ENCODE data around the gene CACNB2.

The CACNB2 gene

DNA sequence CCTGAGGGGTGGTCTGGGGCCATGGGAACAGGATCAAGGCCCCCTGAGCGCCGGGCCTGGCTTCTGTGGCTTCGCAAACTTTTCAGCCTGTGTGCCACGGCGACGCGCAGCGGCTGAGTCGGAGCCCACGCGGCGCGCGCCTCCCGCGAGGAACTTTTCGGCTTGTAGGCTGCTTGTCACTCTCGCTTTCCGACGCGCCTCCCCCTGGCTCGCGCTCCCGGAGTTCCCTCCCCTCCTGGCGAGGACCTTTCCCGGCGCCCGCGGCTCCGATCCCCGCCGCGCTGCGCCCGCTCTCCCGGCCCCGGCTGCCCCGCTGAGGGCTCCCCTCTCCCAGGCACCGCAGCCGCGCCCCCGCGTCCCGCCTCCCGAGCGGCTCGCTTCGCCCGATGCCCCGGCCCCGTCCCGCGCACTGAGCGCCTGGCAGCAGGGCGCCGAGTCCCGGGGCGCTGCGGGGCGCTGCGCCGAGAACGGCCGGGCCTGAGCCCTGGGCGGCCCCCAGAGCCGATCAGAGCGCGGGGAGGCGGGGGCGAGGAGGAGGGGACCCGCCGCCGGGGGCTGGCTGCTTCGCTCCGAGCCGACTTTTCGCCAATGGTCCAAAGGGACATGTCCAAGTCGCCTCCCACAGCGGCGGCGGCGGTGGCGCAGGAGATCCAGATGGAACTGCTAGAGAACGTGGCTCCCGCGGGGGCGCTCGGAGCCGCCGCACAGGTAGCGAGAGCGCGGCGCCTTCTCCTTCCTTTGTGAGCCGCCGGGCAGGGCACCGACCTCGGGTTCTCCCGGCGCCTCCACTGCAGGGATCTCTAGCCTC, at the start of gene CACNB2:
Gene CACNB2, plus strand, starts transcription at position 276 of the 808 bp plus-strand sequence.
- DNase-seq: no peak

GRCh38 chr10:18094332-18094731, 45.9 kb upstream of the CACNB2 start:
- no peak for DNase-seq

DNA sequence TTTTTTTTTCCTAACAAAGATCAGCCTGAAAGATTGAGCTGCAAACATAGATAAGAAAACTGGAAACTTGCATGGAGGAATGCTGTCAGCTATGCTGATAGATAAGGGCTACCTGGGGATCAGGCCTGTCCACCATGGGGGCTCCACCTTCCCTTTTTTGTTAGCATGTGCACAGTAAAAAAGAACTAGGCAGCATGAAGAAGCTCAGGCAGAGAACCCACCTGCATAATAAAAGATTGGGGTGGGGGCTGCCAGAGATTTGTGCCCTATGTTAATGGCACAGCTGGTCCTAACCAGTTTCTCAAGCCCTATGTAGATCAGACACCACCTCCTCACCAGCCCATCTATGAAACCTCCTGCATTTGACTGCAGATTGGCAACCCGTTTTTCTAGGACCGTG, 45.4 kb upstream of the CACNB2 start:
- DNase-seq: no peak

DNA sequence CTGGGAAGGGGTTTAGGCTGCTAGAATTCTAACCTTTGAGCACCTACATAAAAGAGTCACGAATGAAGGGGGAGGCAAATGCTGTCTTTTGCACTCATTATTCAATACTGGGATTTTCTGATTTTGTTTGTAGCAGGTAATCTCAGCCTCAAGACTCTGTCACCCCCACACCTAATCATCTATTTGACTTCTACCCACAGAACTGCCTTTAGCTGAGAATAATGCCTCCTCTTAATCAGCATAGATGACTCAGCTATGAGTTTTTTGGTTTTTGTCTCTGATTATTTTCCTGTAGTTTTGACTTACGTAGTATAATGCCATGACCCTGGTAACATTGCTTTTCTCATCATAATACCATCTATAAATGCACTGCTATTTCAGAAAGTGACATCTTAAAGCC, 42.7 kb upstream of the CACNB2 start:
- no peak for DNase-seq

DNA sequence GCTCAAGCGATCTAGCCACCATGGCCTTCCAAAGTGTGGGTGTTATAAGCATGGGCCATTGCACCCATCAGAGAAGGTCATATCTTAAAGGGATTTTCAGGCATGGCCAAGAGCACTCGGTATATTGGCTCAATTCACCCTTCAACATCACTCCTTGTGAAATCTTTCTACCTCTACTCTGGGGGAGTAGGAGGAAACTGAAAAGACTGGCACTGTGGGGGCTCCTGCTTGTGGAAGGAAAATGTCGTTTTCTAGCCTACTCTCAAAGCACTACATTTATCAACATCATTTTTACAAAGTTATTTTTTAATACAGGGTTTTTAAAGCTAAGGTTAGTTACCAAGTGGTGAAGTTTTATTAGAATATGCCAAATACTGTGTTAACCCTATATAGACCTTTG, 42.0 kb upstream of the CACNB2 start:
- no peak for DNase-seq

GRCh38 chr10:18099415-18099814, 40.8 kb upstream of the CACNB2 start:
- no peak for DNase-seq

DNA sequence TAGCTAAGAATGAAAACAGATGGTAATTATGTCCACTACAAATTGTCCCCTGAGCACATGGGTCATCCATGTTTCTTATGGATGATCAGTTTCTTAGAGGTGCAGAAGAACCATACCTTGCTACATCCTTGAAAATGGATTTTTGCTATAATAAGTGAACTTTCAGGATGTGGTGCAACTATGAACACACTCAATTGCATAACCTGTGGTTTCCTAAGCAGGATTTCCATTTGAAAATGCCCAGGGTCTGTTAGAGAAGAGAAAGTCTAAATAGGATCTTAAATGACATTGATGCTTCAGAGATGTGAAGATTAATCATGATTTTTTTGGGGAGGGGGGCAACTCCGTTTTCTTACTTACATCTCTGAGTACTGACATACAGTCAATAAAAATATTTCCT, 39.6 kb upstream of the CACNB2 start:
- no peak for DNase-seq

DNA sequence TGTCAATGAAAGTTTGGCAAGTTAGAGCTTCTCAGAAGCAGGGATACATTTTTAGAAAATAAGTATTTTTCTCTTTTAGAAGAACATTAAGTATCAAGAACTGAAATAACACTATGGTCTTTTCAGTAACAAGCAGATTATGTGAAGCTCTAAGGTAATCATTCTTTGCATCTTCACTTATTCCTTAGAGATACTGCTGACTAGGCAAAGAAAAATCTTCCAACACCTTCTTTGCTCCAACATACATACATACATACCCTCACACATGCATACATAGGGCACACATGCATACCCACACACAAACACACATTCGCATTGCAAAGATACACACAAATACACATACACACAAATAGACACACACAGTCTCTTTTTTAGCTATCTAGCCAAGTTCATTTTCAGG, 37.8 kb upstream of the CACNB2 start:
- no peak for DNase-seq

DNA sequence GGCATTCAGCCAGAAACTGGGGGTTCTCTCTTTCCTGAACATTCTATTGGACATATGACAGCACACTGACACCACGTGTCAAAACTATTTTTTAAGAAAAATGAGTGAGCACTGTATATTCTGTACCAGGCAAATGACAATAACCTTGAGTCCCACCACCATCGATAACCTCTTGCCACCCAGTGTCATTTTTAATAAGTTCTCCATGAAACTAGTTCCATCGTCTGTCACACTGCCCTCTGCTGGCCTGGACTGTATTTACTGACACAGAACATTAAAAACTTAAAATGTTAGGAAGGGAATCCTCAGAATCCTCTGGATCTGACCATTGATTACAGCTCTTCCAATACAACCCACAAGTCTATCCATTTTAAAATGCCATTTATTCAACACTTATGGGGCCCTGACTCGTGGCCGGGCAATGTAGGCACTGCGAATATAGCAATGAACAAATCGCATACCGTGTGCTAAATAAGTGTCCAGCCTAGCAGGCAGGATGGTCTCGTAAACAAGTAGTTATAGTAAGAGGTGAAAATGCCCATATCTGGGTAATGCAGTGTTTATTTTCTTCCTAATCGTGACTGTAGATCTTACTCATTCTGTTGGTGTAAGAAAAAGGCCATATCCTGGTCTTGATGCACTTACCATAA, 35.9 kb upstream of the CACNB2 start:
- DNase-seq: no peak

GRCh38 chr10:18109341-18109870, 30.8 kb upstream of the CACNB2 start:
- no peak for DNase-seq

DNA sequence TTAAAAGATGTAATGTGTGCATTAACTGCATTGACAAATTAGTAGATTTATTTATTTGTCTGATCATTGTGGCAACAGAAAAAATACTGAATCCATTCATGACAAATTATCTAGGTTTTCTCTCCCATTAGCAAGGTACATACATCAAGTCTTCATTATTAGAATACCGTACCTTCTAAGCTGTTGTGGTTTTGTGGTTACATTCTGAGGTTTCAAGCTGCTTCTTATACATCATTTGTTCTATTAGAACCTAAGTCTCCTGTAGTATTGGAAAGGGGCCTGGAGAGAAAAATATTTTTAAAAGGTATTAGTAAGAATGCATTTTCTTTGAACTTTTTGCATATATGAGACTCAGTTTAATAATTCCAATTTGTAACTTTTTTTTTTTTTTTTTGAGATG, 26.3 kb upstream of the CACNB2 start:
- DNase-seq: no peak

DNA sequence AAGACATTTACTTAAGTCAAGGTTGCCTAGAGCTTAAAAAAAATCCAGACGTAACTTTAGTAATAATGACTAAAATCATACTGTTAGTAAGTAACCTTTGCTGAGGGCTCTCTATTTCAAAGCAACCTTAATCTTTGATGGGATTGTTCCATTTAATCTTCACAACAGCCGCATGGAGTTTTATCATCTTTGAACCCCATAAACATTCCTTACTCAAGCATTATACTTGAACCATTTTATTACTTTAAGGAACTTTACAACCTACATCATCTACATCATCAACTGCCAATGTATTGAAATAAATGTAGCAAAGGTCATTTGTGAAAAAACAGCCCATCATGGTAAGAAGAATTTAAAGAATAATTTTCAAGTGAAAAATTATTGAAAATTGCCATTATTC, 22.9 kb upstream of the CACNB2 start:
- DNase-seq: no peak

DNA sequence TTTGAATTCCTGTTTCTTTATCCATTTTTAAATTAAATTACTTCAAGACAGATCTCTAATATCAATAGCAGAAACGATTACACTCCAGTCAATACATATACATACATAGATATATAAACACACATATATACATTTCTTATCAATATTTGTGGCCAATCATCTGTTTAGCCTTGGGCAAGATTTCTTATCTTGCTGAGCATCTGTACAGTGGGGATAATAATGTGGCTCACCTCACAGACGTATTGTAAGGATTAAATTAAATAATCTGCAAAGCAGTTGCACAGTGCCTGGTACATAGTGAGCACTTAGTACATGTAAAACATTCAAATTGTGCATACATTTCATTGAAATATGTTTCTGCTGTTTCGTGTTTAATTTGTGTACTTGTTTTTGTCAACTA, 17.5 kb upstream of the CACNB2 start:
- no peak for DNase-seq

GRCh38 chr10:18133046-18133445, 7.2 kb upstream of the CACNB2 start:
- no peak for DNase-seq

GRCh38 chr10:18134509-18134908, 5.7 kb upstream of the CACNB2 start:
- DNase-seq: no peak

DNA sequence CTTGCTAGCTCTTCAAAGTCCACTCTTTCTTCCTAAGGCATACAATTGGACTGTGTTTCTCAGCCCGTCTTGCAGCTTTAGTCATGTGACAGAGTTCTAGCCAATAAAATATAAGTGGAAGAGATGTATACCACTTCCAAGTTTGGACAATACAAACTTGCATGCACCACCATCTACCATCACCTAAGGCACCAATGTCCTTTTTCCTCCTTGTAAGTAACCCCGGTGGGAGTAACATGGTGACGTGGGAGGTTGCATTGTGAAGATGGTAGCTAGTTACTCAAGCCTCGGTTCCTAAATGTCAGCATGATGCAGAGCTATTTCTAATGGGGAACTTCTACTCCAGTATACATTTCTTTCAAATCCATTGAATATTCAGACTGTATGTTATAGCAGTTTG, 5.3 kb upstream of the CACNB2 start:
- no peak for DNase-seq

DNA sequence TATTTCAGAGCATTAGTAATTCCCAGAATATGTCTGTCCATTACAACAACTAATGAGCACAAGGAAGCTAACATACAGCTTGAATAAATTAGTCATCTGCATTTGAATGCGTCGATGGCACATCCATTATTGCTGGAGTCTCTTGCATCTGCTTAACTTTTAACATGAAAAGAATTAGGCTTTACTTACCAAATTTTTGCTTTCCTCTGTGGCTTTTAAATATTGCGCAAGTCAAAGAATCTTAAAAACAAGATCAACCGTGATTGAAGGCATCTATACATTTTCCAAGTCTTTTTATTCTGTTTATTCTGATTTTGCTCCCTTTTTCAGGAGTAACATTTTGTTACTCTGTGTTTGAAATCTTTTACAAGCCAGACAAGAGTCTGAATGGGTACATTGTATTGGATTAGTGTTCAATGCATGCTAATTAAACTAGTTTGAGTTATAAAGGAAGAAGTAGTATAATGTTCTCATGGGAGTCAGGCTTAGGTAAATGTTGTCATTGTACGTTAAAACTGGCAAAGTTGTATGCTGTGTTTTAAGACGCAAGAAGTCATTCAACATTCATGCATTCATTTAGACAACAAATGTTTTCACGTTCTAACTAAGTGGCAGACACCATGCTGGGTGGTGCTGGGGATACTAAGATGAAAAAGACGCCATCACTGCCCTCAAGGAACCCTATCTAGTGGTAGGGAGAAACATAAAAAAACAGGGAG, 4.0 kb upstream of the CACNB2 start:
- DNase-seq: no peak

DNA sequence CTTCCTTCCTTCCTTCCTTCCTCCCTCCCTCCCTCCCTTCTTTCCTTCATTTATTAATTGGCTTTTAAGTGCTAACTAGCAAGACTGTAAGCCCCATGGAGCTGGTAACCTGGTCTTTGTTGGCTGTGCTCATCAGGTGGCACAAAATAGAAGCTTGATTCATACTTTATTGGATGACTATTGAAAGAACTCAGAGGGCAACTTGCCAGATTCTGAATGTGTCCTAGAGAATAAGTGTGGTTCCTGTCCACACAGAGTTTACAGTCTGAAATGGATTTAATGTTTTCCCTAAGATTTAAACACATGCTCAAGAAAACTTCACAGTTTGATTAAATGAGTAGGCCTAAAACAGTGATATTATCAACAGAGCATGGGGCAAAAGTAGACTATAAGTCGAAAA, 3.1 kb upstream of the CACNB2 start:
- DNase-seq: no peak

DNA sequence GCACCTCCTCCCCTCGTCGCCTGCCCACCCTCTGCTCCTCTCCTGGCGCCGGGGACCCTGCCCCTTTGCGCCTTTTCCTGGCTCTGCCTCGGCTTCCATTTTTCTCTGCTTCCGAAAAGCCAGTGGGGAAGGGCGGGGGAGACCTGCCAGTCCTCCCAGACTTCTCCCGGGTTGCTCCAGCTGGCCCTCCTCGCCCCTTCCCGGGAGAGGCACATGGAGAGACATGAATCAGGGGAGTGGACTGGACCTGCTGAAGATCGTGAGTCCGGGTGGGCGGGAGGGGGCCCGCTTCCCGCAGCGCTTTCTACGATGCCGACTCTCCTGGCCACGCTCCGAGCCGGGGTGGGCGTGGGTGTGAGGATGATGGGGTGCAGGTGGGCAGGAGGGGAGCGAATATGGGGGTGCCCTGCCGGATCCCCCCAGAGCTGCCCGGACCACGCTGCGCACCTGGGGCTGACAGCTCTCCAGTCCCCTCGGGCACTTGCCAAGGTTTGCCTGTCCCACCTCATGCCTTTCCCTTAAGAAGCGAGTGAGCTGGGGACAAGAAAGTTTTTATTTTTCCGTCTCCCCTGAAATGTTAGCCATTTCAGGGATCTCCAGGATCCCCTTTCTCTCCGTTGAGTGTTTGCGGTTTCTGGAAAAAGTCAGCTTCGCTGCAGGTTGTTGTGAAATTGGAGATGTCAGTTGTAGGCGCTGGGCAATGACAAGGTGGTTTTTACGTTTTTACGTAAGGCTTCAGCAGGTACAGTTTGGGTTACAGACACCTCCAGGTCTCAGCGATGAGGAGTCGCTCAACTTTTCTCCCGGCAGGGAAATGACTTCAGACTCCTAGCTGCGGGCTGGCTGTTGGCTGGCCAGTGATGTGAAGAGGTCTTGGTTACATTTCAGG, 977 bp downstream of the CACNB2 start:
- DNase-seq: no peak

DNA sequence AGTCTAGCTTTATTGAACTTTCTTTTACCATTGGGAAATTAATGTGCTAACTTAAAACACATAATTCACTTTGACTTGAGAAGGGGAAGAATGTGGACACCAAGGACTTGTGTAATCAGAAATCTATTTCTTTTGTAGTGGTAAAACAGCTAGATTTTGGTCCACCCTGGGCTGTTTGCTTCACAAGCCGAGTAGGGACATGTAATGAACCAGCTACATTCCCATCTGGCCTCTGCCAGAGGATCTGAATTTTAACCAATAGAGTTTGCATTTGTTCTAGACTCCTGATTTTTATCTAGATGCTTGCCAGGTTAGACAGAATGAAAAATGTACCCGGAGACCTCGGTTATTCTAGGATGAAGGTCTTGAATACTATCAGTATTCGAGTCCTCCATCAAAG, 1.9 kb downstream of the CACNB2 start:
- DNase-seq: no peak

DNA sequence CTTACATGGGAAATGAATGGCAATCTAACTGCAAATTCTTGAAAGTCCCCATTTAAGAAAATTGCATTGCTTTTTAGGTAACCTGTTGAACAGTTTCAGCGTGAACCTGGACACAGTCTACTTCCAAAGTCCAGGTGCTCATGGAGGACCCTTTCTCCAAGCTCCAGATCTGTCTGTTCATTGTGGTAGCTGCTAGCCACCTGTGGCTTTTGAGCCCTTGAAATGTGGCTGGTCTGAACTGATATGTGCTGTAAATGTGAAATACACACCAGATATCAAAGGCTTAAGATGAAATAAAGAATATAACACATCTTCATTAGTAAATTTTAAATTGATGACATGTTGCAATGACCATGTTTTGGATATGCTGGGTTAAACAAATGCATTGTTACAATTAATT, 4.2 kb downstream of the CACNB2 start:
- no peak for DNase-seq

GRCh38 chr10:18144928-18145327, 4.7 kb downstream of the CACNB2 start:
- DNase-seq: no peak

DNA sequence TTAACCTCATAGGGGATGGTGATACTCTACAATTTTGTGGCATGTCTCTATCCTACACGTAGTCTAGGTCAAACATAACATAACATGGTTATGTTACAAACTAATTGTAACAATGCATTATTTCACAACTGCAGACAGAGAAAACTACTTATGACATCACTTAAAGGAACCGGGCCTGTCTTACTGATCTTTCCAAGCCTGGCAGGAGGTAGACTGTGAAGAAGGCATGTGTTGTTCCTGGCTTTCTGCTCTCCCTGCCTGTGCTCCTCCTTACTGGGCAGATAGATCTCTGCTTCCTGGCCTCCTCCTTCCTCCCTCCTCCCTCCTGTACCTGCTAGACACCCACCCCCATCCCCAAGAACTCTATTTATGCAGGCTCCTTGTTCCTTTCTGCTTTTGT, 5.4 kb downstream of the CACNB2 start:
- no peak for DNase-seq

Measured in SIG-M5 (cell line).